ENCODE data around the gene NINJ2.
A peak's percentile ranks its signal among the peaks of the same experiment; 100 is the strongest.

Gene NINJ2

DNA sequence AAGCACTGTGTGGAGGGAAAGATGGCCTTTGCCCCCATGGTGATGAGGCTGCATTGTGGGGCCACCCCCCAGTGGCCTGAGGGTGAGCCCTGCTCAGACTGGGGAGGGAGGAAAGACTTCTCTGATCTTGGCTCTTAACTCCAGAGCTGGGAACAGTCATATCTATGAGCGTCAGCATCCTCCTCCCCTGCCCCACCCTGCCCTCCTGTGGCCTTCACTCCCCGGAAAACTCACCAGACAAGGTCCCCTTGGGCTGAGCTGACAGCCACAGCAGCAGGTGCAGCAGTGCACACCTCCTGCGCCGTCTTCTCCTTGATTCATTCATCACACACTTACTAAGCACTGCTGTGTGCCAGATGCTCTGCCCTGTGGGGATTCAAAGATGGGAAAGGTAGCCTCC, 104.7 kb downstream of the NINJ2 start:
- ChIA-PET CTCF (interaction anchor here (1.1 to 2.9 kb wide), 4 partner anchors 11 to 106 kb away, joined by 3 to 15 read pairs (median 6); no protein-coding TSS in a partner anchor), POLR2A (no interaction called here)
- Histone ChIP-seq H3K27me3 (replicated peaks in 2 of 5; ENCODE audit: control insufficient read depth in 4 of 5, insufficient read depth in 5 of 5, low read length in 4 of 5) (no peaks in the 10 kb centered on the region), H3K27ac (ENCODE audit: insufficient read depth in 1 of 2, low read depth in 1 of 2, low read length in 2 of 2, poor library complexity in 1 of 2, severe bottlenecking in 2 of 2) (no peak overlapping the region), H3K4me3 (ENCODE audit: control insufficient read depth in 1 of 7, extremely low read depth in 1 of 7, insufficient read depth in 4 of 7, low read depth in 2 of 7, low read length in 6 of 7) (no peak overlapping the region), H3K9me3 (ENCODE audit: control extremely low read depth in 1 of 5, control insufficient read depth in 4 of 5, insufficient read depth in 2 of 5, low read depth in 1 of 5, low read length in 4 of 5) (no peaks in the 10 kb centered on the region), H3K4me1 (ENCODE audit: control extremely low read depth in 1 of 4, control insufficient read depth in 4 of 4, insufficient read depth in 4 of 4, low read length in 3 of 4) (peaks cover 2 to 48% (median 26%) of the 10 kb centered on the region in 4 experiments), H3K36me3 (ENCODE audit: control insufficient read depth in 4 of 4, insufficient read depth in 4 of 4, low read length in 3 of 4) (no peaks in the 10 kb centered on the region)
- DNase-seq = no peak
- WGBS (ENCODE audit: insufficient coverage) = no CpG with 5 or more reads among the region's 4 CpGs

DNA sequence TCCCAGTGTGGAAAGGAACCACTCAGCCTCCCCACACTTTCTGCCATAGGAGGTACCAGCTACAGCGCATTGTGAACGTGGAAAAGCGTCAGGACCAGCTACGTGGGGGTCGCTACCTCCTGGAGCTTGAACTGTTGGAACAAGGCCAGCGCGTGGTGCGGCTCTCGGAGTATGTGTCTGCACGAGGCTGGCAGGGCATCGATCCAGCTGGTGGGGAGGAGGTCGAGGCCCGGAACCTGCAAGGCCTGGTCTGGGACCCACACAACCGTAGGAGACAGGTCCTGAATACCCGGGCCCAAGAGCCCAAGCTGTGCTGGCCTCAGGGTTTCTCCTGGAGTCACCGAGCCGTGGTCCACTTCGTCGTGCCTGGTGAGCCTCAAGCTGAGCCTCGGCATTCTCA, 106.7 kb downstream of the NINJ2 start:
- H3K36me3 ChIP-seq (ENCODE audit: control insufficient read depth in 4 of 4, insufficient read depth in 4 of 4, low read length in 3 of 4) = no peaks in the 10 kb centered on the region
- ChIA-PET CTCF (interaction anchor here (1.2 to 1.9 kb wide), 2 partner anchors 9 to 13 kb away, joined by 4 to 9 read pairs; no protein-coding TSS in a partner anchor), POLR2A (no interaction called here)
- H3K4me1 ChIP-seq (ENCODE audit: control extremely low read depth in 1 of 4, control insufficient read depth in 4 of 4, insufficient read depth in 4 of 4, low read length in 3 of 4) = peaks cover 0 to 45% (median 9%) of the 10 kb centered on the region in 4 experiments
- H3K9me3 ChIP-seq (ENCODE audit: control extremely low read depth in 1 of 5, control insufficient read depth in 4 of 5, insufficient read depth in 2 of 5, low read depth in 1 of 5, low read length in 4 of 5) = no peaks in the 10 kb centered on the region
- no peak for DNase-seq
- no peak overlapping the region for H3K27ac ChIP-seq (ENCODE audit: insufficient read depth in 1 of 2, low read depth in 1 of 2, low read length in 2 of 2, poor library complexity in 1 of 2, severe bottlenecking in 2 of 2)
- H3K27me3 ChIP-seq (replicated peaks in 2 of 5; ENCODE audit: control insufficient read depth in 4 of 5, insufficient read depth in 5 of 5, low read length in 4 of 5) = no peaks in the 10 kb centered on the region
- no peak overlapping the region for H3K4me3 ChIP-seq (ENCODE audit: control insufficient read depth in 1 of 7, extremely low read depth in 1 of 7, insufficient read depth in 4 of 7, low read depth in 2 of 7, low read length in 6 of 7)
- 96% methylated on average over 20 of the region's 20 CpGs for WGBS (ENCODE audit: insufficient coverage)

- no peaks in the 10 kb centered on the region for H3K27me3 ChIP-seq (replicated peaks in 2 of 5; ENCODE audit: control insufficient read depth in 4 of 5, insufficient read depth in 5 of 5, low read length in 4 of 5)
- no peaks in the 10 kb centered on the region for H3K36me3 ChIP-seq (ENCODE audit: control insufficient read depth in 4 of 4, insufficient read depth in 4 of 4, low read length in 3 of 4)
- DNase-seq = no peak
- no peak overlapping the region for H3K4me3 ChIP-seq (ENCODE audit: control insufficient read depth in 1 of 7, extremely low read depth in 1 of 7, insufficient read depth in 4 of 7, low read depth in 2 of 7, low read length in 6 of 7)
- peaks cover 0 to 27% (median 6%) of the 10 kb centered on the region in 4 experiments for H3K4me1 ChIP-seq (ENCODE audit: control extremely low read depth in 1 of 4, control insufficient read depth in 4 of 4, insufficient read depth in 4 of 4, low read length in 3 of 4)
- ChIA-PET POLR2A (no interaction called here), CTCF (no interaction called here)
- no peaks in the 10 kb centered on the region for H3K9me3 ChIP-seq (ENCODE audit: control extremely low read depth in 1 of 5, control insufficient read depth in 4 of 5, insufficient read depth in 2 of 5, low read depth in 1 of 5, low read length in 4 of 5)
- WGBS (ENCODE audit: insufficient coverage) = 75% methylated on average over 6 of the region's 8 CpGs
- H3K27ac ChIP-seq (ENCODE audit: insufficient read depth in 1 of 2, low read depth in 1 of 2, low read length in 2 of 2, poor library complexity in 1 of 2, severe bottlenecking in 2 of 2) = no peak overlapping the region
Observed at GRCh38 chr12:554001-554285, 109.3 kb downstream of the NINJ2 start.

- Histone ChIP-seq H3K27ac (ENCODE audit: insufficient read depth in 1 of 2, low read depth in 1 of 2, low read length in 2 of 2, poor library complexity in 1 of 2, severe bottlenecking in 2 of 2) (no peak overlapping the region), H3K4me3 (ENCODE audit: control insufficient read depth in 1 of 7, extremely low read depth in 1 of 7, insufficient read depth in 4 of 7, low read depth in 2 of 7, low read length in 6 of 7) (no peak overlapping the region)
- CTCF ChIA-PET = no interaction called here
Observed at GRCh38 chr12:553216-554000, 109.8 kb downstream of the NINJ2 start.

DNA sequence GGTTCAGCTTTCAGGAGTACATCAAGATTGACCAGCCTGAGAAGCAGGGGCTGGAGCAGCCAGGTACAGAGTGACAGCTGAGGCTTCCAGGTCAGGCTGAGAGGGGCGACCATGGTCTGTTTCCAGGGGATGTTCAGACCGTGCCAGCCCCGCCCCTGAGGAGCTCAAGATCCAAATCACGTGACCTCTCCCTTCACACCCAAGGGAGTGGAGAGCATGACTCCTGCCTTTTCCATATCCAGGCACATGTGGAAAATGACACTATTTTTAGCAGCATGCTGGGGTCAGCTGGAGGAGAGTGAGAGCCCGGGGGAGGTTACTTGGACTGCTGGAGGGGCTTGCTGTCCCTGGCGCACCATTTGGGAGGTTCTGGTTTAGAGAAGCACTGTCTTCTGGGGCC, 110.8 kb downstream of the NINJ2 start:
- no peak overlapping the region for H3K27ac ChIP-seq (ENCODE audit: insufficient read depth in 1 of 2, low read depth in 1 of 2, low read length in 2 of 2, poor library complexity in 1 of 2, severe bottlenecking in 2 of 2)
- WGBS (ENCODE audit: insufficient coverage) = 80% methylated on average over 5 of the region's 6 CpGs
- peaks cover 0 to 5% (median 2%) of the 10 kb centered on the region in 5 experiments for H3K27me3 ChIP-seq (replicated peaks in 2 of 5; ENCODE audit: control insufficient read depth in 4 of 5, insufficient read depth in 5 of 5, low read length in 4 of 5)
- DNase-seq = no peak
- ChIA-PET POLR2A (no interaction called here), CTCF (interaction anchor here (0.7 to 1.5 kb wide), 5 partner anchors 17 to 103 kb away, joined by 3 to 4 read pairs (median 3); no protein-coding TSS in a partner anchor)
- no peaks in the 10 kb centered on the region for H3K36me3 ChIP-seq (ENCODE audit: control insufficient read depth in 4 of 4, insufficient read depth in 4 of 4, low read length in 3 of 4)
- peaks cover 0 to 27% (median 6%) of the 10 kb centered on the region in 4 experiments for H3K4me1 ChIP-seq (ENCODE audit: control extremely low read depth in 1 of 4, control insufficient read depth in 4 of 4, insufficient read depth in 4 of 4, low read length in 3 of 4)
- H3K4me3 ChIP-seq (ENCODE audit: control insufficient read depth in 1 of 7, extremely low read depth in 1 of 7, insufficient read depth in 4 of 7, low read depth in 2 of 7, low read length in 6 of 7) = no peak overlapping the region
- no peaks in the 10 kb centered on the region for H3K9me3 ChIP-seq (ENCODE audit: control extremely low read depth in 1 of 5, control insufficient read depth in 4 of 5, insufficient read depth in 2 of 5, low read depth in 1 of 5, low read length in 4 of 5)

More at GRCh38 chr12:553216-554000, 109.8 kb downstream of the NINJ2 start:
- no peaks in the 10 kb centered on the region for H3K9me3 ChIP-seq (ENCODE audit: control extremely low read depth in 1 of 5, control insufficient read depth in 4 of 5, insufficient read depth in 2 of 5, low read depth in 1 of 5, low read length in 4 of 5)
- no peaks in the 10 kb centered on the region for H3K36me3 ChIP-seq (ENCODE audit: control insufficient read depth in 4 of 4, insufficient read depth in 4 of 4, low read length in 3 of 4)
- H3K4me1 ChIP-seq (ENCODE audit: control extremely low read depth in 1 of 4, control insufficient read depth in 4 of 4, insufficient read depth in 4 of 4, low read length in 3 of 4) = peaks cover 0 to 27% (median 6%) of the 10 kb centered on the region in 4 experiments
- 36% methylated on average over 19 of the region's 23 CpGs for WGBS (ENCODE audit: insufficient coverage)
- H3K27me3 ChIP-seq (replicated peaks in 2 of 5; ENCODE audit: control insufficient read depth in 4 of 5, insufficient read depth in 5 of 5, low read length in 4 of 5) = no peaks in the 10 kb centered on the region
- POLR2A ChIA-PET = no interaction called here
- peak in 1 of 3 donors; percentile 52 for DNase-seq

DNA sequence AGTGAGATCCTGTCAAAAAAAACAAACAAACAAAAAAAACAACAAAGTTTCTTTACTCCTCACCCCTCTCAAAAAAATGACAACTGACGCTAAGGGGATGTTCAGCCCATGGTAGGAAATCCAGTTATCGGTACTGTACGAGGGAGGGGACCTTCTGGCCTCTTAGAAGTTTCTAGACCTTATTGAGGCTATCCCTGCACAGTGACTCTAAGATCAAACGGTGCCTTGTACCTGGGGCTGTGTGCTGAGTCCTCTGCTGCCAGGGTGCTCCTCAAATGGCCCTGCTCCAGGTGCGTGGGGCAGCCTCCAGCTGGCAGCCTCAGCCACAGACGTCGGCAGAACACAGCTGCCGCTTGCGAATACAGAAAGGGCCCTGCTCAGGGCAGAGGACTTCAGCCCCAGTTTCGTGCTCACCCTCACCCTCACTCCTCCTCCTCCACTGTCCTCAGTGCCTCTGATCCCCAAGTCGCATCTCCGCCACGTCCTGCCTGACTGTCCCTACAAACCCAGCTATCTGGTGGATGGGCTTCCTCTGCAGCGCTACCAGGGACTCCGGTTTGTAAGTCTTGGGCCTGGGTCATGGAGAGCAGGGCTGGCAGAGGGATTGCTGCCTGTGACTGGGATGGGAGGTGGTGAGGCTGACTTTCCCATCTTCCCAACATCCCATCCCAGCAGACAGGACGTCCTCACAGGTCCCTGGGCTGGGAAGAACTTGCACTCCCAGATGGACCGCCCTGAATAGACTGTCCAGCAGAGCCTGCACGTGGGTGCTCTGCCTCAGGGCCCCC, 112.6 kb downstream of the NINJ2 start:
- DNase-seq = no peak
- peaks cover 0 to 33% (median 11%) of the 10 kb centered on the region in 4 experiments for H3K4me1 ChIP-seq (ENCODE audit: control extremely low read depth in 1 of 4, control insufficient read depth in 4 of 4, insufficient read depth in 4 of 4, low read length in 3 of 4)
- H3K4me3 ChIP-seq (ENCODE audit: control insufficient read depth in 1 of 7, extremely low read depth in 1 of 7, insufficient read depth in 4 of 7, low read depth in 2 of 7, low read length in 6 of 7) = no peak overlapping the region
- no peaks in the 10 kb centered on the region for H3K36me3 ChIP-seq (ENCODE audit: control insufficient read depth in 4 of 4, insufficient read depth in 4 of 4, low read length in 3 of 4)
- CTCF ChIA-PET = interaction anchor here (0.8 to 1.3 kb wide), 4 partner anchors 8 to 317 kb away, joined by 3 to 4 read pairs (median 4); no protein-coding TSS in a partner anchor
- 95% methylated on average over 13 of the region's 18 CpGs for WGBS (ENCODE audit: insufficient coverage)
- no peaks in the 10 kb centered on the region for H3K9me3 ChIP-seq (ENCODE audit: control extremely low read depth in 1 of 5, control insufficient read depth in 4 of 5, insufficient read depth in 2 of 5, low read depth in 1 of 5, low read length in 4 of 5)
- POLR2A ChIA-PET = no interaction called here
- H3K27ac ChIP-seq (ENCODE audit: insufficient read depth in 1 of 2, low read depth in 1 of 2, low read length in 2 of 2, poor library complexity in 1 of 2, severe bottlenecking in 2 of 2) = no peak overlapping the region
- peaks cover 0 to 15% (median 2%) of the 10 kb centered on the region in 5 experiments for H3K27me3 ChIP-seq (replicated peaks in 2 of 5; ENCODE audit: control insufficient read depth in 4 of 5, insufficient read depth in 5 of 5, low read length in 4 of 5)

All from common myeloid progenitor, CD34-positive (primary cell).